GM12878 (cell line): ENCODE results near the gene ZG16. TPM values are rescaled to one million over a fixed set of nuclear protein-coding genes. Genes with fewer than 3 reads are reported as not detected.

Source experiments
- ATAC-seq: fragments of 200-7000 bp; cut with Tn5 transposase; 3 replicates; pipeline ENCODE4 v1.9.1; 2020; ENCODE audit warnings: mild to moderate bottlenecking, moderate library complexity
- BruUV-seq: library from RNA; stranded (reverse); fragments of 400-500 nt; replicated peaks from 2 replicates; lab custom pipeline; 2021; lab: Mats Ljungman, UMichigan
- CTCF ChIA-PET: fragments of 300-600 bp; sonication (Branson Sonifier 250); formaldehyde crosslinking; extraction: SDS; loops from one replicate; lab custom pipeline; 2021; ENCODE audit warnings: inconsistent platforms; lab: Yijun Ruan, JAX
- POLR2A ChIA-PET: fragments of 350-600 bp; formaldehyde crosslinking; extraction: SDS; loops from one replicate; lab custom pipeline; 2021; ENCODE audit warnings: inconsistent platforms; lab: Charles Lee
- RAD21 ChIA-PET: fragments of 300-600 bp; sonication (Branson Sonifier 250); formaldehyde crosslinking; loops from one replicate; lab custom pipeline; 2023; ENCODE audit warnings: antibody characterized with exemption; ENCODE audit not compliant: unreplicated experiment; lab: Charles Lee
- SMC1A ChIA-PET: fragments of 300-600 bp; sonication (Branson Sonifier 250); formaldehyde crosslinking; loops from one replicate; lab custom pipeline; 2023; ENCODE audit not compliant: unreplicated experiment, uncharacterized antibody; lab: Charles Lee
- DNase-seq: peaks from one replicate; pipeline ENCODE4 v3.0.0-alpha.2; 2011; ENCODE audit warnings: low read depth, low spot score
- FAIRE-seq: peaks from 3 replicates; lab custom pipeline; 2011; peaks lifted over from hg19 to GRCh38; lab: Jason Lieb, UNC
- H2AFZ ChIP-seq: 2 replicates; pipeline ENCODE4 v1.6.0; 2011; ENCODE audit warnings: low read depth, low read length, control low read depth; ENCODE audit not compliant: control insufficient read depth
- H3K27ac ChIP-seq: 2 replicates; pipeline ENCODE4 v1.5.1; 2011; ENCODE audit warnings: control low read depth; ENCODE audit not compliant: control insufficient read depth, insufficient read depth
- H3K27me3 ChIP-seq, 2 experiments: replicated peaks in 1 of 2; 2 replicates each; pipeline versions ENCODE4 v1.6.0 to v1.6.1; 2011; ENCODE audit warnings: low read length in 1 of 2; ENCODE audit not compliant: control insufficient read depth in 2 of 2, insufficient read depth in 2 of 2
- H3K36me3 ChIP-seq, 2 experiments: 2 replicates each; pipeline ENCODE4 v1.5.1; 2011; ENCODE audit warnings: low read length in 1 of 2; ENCODE audit not compliant: control insufficient read depth in 2 of 2, insufficient read depth in 2 of 2
- H3K4me1 ChIP-seq: 2 replicates; pipeline ENCODE4 v1.6.1; 2011; ENCODE audit warnings: mild to moderate bottlenecking, low read length, moderate library complexity, mixed read lengths; ENCODE audit not compliant: control insufficient read depth, insufficient read depth
- H3K4me2 ChIP-seq: 2 replicates; pipeline ENCODE4 v1.6.0; 2011; ENCODE audit warnings: control low read depth; ENCODE audit not compliant: control insufficient read depth, insufficient read depth
- H3K4me3 ChIP-seq: fragments of 200-600 bp; sonication (generic); 2 replicates; pipeline ENCODE4 v1.5.1; 2016
- H3K79me2 ChIP-seq: 2 replicates; pipeline ENCODE4 v1.6.0; 2011; ENCODE audit warnings: low read length; ENCODE audit not compliant: control insufficient read depth, insufficient read depth
- H3K9ac ChIP-seq: 2 replicates; pipeline ENCODE4 v1.8.0; 2011; ENCODE audit warnings: low read length, control low read depth, mixed read lengths; ENCODE audit not compliant: control insufficient read depth, insufficient read depth
- H3K9me3 ChIP-seq: replicated peaks from 3 replicates; pipeline ENCODE4 v1.5.1; 2011; ENCODE audit warnings: mild to moderate bottlenecking, low read length; ENCODE audit not compliant: control insufficient read depth, insufficient read depth
- H4K20me1 ChIP-seq: 2 replicates; pipeline ENCODE4 v1.6.0; 2011; ENCODE audit not compliant: control insufficient read depth, insufficient read depth
- CBFB ChIP-seq: IDR thresholded peaks from 2 replicates; pipeline ENCODE4 v1.6.1; 2016; ENCODE audit warnings: antibody characterized with exemption, low read depth
- CTCF ChIP-seq, 3 experiments: IDR thresholded peaks in 2 of 3; conservative IDR thresholded peaks in 1 of 3; 2 replicates each; pipeline ENCODE4 v1.5.1; 2011; ENCODE audit warnings: low read depth in 3 of 3, low read length in 3 of 3, mild to moderate bottlenecking in 3 of 3, control low read depth in 2 of 3, moderate library complexity in 2 of 3, inconsistent platforms in 1 of 3, mixed read lengths in 1 of 3; ENCODE audit not compliant: control insufficient read depth in 2 of 3, insufficient read depth in 1 of 3; ENCODE audit errors: extremely low read depth in 1 of 3
- MXI1 ChIP-seq: fragments of 150-350 bp; IDR thresholded peaks from 2 replicates; pipeline ENCODE4 v1.6.1; 2011; ENCODE audit warnings: low read depth, mild to moderate bottlenecking, inconsistent platforms, low read length, improper control_type of control experiment
- NFYA ChIP-seq: IDR thresholded peaks from 2 replicates; pipeline ENCODE4 v1.6.1; 2011; ENCODE audit warnings: low read depth, mild to moderate bottlenecking, low read length, improper control_type of control experiment, borderline replicate concordance
- NFYB ChIP-seq: IDR thresholded peaks from 2 replicates; pipeline ENCODE4 v1.6.1; 2011; ENCODE audit warnings: low read depth, mild to moderate bottlenecking, low read length, improper control_type of control experiment, moderate library complexity; ENCODE audit not compliant: insufficient read depth
- NR2C1 ChIP-seq: fragments of 450-650 bp; IDR thresholded peaks from 2 replicates; pipeline ENCODE4 v1.6.1; 2017; ENCODE audit warnings: antibody characterized with exemption, mild to moderate bottlenecking, moderate library complexity
- TCF3 ChIP-seq: IDR thresholded peaks from 2 replicates; pipeline ENCODE4 v1.6.1; 2012; ENCODE audit warnings: low read depth, mild to moderate bottlenecking, low read length, borderline replicate concordance; ENCODE audit not compliant: insufficient read depth
- WGBS: methylation state at CpG from one replicate; pipeline ENCODE4 v1.1.6; 2016; ENCODE audit warnings: low lambda C conversion rate; ENCODE audit not compliant: insufficient replicate concordance, insufficient coverage; ENCODE audit errors: missing lambda C conversion rate; 5-methylcytosine and 5-hydroxymethylcytosine counted together
- in situ Hi-C: fragments of 300-500 bp; cut with MboI; formaldehyde crosslinking; loops from 9 replicates; pipeline ENCODE4 v1.14.3; 2018; ENCODE audit warnings: mixed read lengths
- intact Hi-C: fragments of 100-400 bp; cut with micrococcal nuclease; formaldehyde crosslinking; loops from one replicate; pipeline ENCODE4 v1.14.2; 2022; ENCODE audit not compliant: unreplicated experiment
- polyA plus RNA-seq, 11 experiments: library from polyadenylated mRNA; depleted of rRNA in 4 of 11; unstranded in 6 of 11; stranded (reverse) in 5 of 11; fragments of >200 nt; fragmentation: Nextera tagmentation in 4 of 11; fragmentation: Illumina TruSeq in 1 of 11; extraction: Ambion mirVana in 4 of 11; extraction: Trizol in 1 of 11; gene quantifications; 1 replicate in 1 of 11; 2 replicates in 10 of 11; pipeline versions ENCODE4 v1.2.1 to v1.2.3, GENCODE V29; 2011 to 2016; ENCODE audit warnings: inconsistent platforms in 2 of 11, missing spikeins in 2 of 11, low read depth in 1 of 11
- total RNA-seq, 4 experiments: library from RNA; depleted of rRNA in 3 of 4; stranded (reverse); fragments of >200 nt in 3 of 4; fragmentation: Illumina TruSeq in 1 of 4; extraction: Trizol in 1 of 4; gene quantifications; 2 replicates each; pipeline versions ENCODE4 v1.2.1 to v1.2.3, GENCODE V29; 2013 to 2021

Gene ZG16
- total and polyA plus RNA-seq, 10 of the 15 experiments (the other 5 are each of a cell fraction or from before 2014, with no cell fraction given) = not detected

GRCh38 chr16:29791845-29792807 is 14.1 kb downstream of the ZG16 start:
- DNase-seq = no peak
- peak overlapping the region; percentile 89 for H3K9ac ChIP-seq
- POLR2A ChIA-PET = interaction anchor here (0.6 to 1.5 kb wide), 3 partner anchors 25 to 839 kb away, joined by 3 to 4 read pairs (median 3); no protein-coding TSS in a partner anchor
- RAD21 ChIA-PET = interaction anchor here (0.6 to 1.4 kb wide), 4 partner anchors 16 to 92 kb away, joined by 3 to 4 read pairs (median 3); no protein-coding TSS in a partner anchor
- no peak for TF ChIP-seq NFYA
- no peak for TF ChIP-seq CTCF (IDR thresholded peaks at IDR 0.05 in 2 of 3, conservative IDR thresholded peaks at IDR 0.05 in 1 of 3; ENCODE audit: control insufficient read depth in 2 of 3, extremely low read depth in 1 of 3, insufficient read depth in 1 of 3, low read depth in 3 of 3, low read length in 3 of 3)
- TF ChIP-seq MXI1 = 0 out of 2 replicates have a peak, but pooled peaks have one; percentile 22
- TF ChIP-seq CBFB = no peak
- TF ChIP-seq TCF3 = no peak
- no peak for TF ChIP-seq NR2C1
- no peak for TF ChIP-seq NFYB
- CTCF ChIA-PET = interaction anchor here (1.2 to 5.3 kb wide), 3 partner anchors 12 to 61 kb away, joined by 3 to 32 read pairs (median 24); partner anchors contain the start of gene PAGR1
- intact Hi-C loops (loop anchor here (5.0 kb wide), 1 partner anchor 90 kb away; no protein-coding TSS in a partner anchor), in situ Hi-C loops (no loop called here)
- no peak overlapping the region for H2AFZ ChIP-seq
- H3K4me3 ChIP-seq = peak overlapping the region; percentile 93
- peaks cover 0 to 8% of the 10 kb centered on the region in 2 experiments; a peak in 3 of 4 replicates for H3K36me3 ChIP-seq
- WGBS = 36% methylated on average over 9 of the region's 9 CpGs
- FAIRE-seq = no peak
- SMC1A ChIA-PET = interaction anchor here (1.0 to 6.4 kb wide), 4 partner anchors 11 to 64 kb away, joined by 3 to 38 read pairs (median 5); partner anchors contain the start of gene MVP
- no peak for ATAC-seq
- H3K4me2 ChIP-seq = peak overlapping the region; percentile 86
- no peaks in the 10 kb centered on the region for H3K9me3 ChIP-seq
- H4K20me1 ChIP-seq = no peaks in the 10 kb centered on the region
- no peaks in the 10 kb centered on the region for H3K27me3 ChIP-seq
- BruUV-seq = no TSS peak
- peaks cover 9% of the 10 kb centered on the region; the same call in 1 of the 2 replicates for H3K4me1 ChIP-seq
- peak overlapping the region; percentile 79 for H3K27ac ChIP-seq
- H3K79me2 ChIP-seq = peaks cover 54% of the 10 kb centered on the region
